Fibroblast of lung (primary cell): Measurements from ENCODE around the gene ELMOD1. TPM values are rescaled to one million over a fixed set of nuclear protein-coding genes. Genes with fewer than 3 reads are reported as not detected.

ENCODE experiments used
- DNase-seq, 2 donors: peaks; one replicate each; pipeline versions ENCODE4 v3.0.0 to v3.0.0-alpha.2; 2010; ENCODE audit warnings: low read depth in 2 of 2
- H2AFZ ChIP-seq: 2 replicates; pipeline ENCODE4 v1.5.1; 2012; ENCODE audit warnings: low read length, control low read depth, inconsistent platforms
- H3K27ac ChIP-seq: 2 replicates; pipeline ENCODE4 v1.5.1; 2011; ENCODE audit warnings: low read length, control low read depth; ENCODE audit not compliant: insufficient read depth
- H3K27me3 ChIP-seq: 2 replicates; pipeline ENCODE4 v1.5.1; 2011; ENCODE audit warnings: mild to moderate bottlenecking, low read length; ENCODE audit not compliant: control insufficient read depth, insufficient read depth
- H3K36me3 ChIP-seq: 2 replicates; pipeline ENCODE4 v1.5.1; 2011; ENCODE audit warnings: low read length; ENCODE audit not compliant: control insufficient read depth, insufficient read depth
- H3K4me1 ChIP-seq: 2 replicates; pipeline ENCODE4 v1.5.1; 2011; ENCODE audit warnings: low read length; ENCODE audit not compliant: control insufficient read depth, insufficient read depth; ENCODE audit errors: extremely low read depth
- H3K4me2 ChIP-seq: 2 replicates; pipeline ENCODE4 v1.5.1; 2011; ENCODE audit warnings: low read length, control low read depth; ENCODE audit not compliant: insufficient read depth; ENCODE audit errors: extremely low read depth
- H3K4me3 ChIP-seq, 4 experiments: fragments of 200-600 bp in 1 of 4; sonication (generic) in 1 of 4; replicated peaks in 1 of 4; 2 replicates each; pipeline ENCODE4 v1.5.1; 2011 to 2016; ENCODE audit warnings: low read length in 4 of 4, low read depth in 3 of 4, mild to moderate bottlenecking in 3 of 4, control low read depth in 2 of 4, inconsistent platforms in 1 of 4, mixed read lengths in 1 of 4; ENCODE audit not compliant: insufficient read depth in 1 of 4; ENCODE audit errors: control extremely low read depth in 1 of 4
- H3K79me2 ChIP-seq: 2 replicates; pipeline ENCODE4 v1.5.1; 2012; ENCODE audit warnings: mild to moderate bottlenecking, low read length, inconsistent platforms; ENCODE audit not compliant: control insufficient read depth, insufficient read depth
- H3K9ac ChIP-seq: 2 replicates; pipeline ENCODE4 v1.5.1; 2011; ENCODE audit warnings: mild to moderate bottlenecking, low read length, control low read depth; ENCODE audit not compliant: insufficient read depth
- H3K9me3 ChIP-seq: 2 replicates; pipeline ENCODE4 v1.5.1; 2012; ENCODE audit warnings: low read depth, low read length; ENCODE audit not compliant: control insufficient read depth, insufficient read depth
- H4K20me1 ChIP-seq: 2 replicates; pipeline ENCODE4 v1.5.1; 2011; ENCODE audit warnings: low read length; ENCODE audit not compliant: control insufficient read depth, insufficient read depth; ENCODE audit errors: extremely low read depth
- CTCF ChIP-seq, 2 donors: IDR thresholded peaks in 1 of 2; conservative IDR thresholded peaks in 1 of 2; 1 replicate in 1 of 2; 2 replicates in 1 of 2; pipeline ENCODE4 v1.5.1; 2011 to 2012; ENCODE audit warnings: low read length in 2 of 2, control low read depth in 1 of 2, inconsistent platforms in 1 of 2, low read depth in 1 of 2, mild to moderate bottlenecking in 1 of 2
- EZH2 ChIP-seq: IDR thresholded peaks from 2 replicates; pipeline ENCODE4 v1.5.1; 2012; ENCODE audit warnings: low read length, control low read depth, mild to moderate bottlenecking; ENCODE audit errors: missing control alignments
- polyA plus RNA-seq, 2 donors: library from polyadenylated mRNA; depleted of rRNA in 1 of 2; stranded (reverse) in 1 of 2; unstranded in 1 of 2; fragments of >200 nt; gene quantifications; 2 replicates each; pipeline ENCODE4 v1.2.1, GENCODE V29; 2011 to 2012; ENCODE audit warnings: missing spikeins in 1 of 2
- total RNA-seq: library from RNA; depleted of rRNA; stranded (reverse); fragments of >200 nt; gene quantifications from 2 replicates; pipeline ENCODE4 v1.2.1, GENCODE V29; 2014

The ELMOD1 gene
- total and polyA plus RNA-seq, 2 donors (not counting 1 experiment from before 2014, with no cell fraction given), result 0.17 to 0.91 TPM

DNA sequence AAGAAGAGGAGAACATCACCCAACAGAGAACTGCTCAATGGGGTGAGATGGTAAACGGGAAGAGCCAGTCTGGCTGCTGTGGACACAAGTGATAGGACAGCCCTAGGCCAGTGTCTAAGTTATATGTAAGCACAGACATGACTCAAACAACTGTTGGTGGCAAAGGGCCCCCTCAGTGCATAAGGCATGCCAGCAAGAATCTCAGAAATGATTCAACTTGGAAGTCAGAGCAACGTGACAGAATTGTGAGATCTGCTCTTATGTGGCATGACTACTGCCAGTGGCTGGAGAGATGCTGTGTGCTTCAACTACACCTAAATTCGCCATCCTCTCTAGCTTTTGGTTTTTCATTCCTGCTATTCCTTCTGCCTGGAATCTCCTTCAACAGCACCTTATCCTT is 113.5 kb downstream of the ELMOD1 start:
- TF ChIP-seq CTCF (conservative IDR thresholded peaks at IDR 0.05 in 1 of 2, IDR thresholded peaks at IDR 0.05 in 1 of 2; ENCODE audit: low read depth in 1 of 2, low read length in 2 of 2) (no peak), EZH2 (no peak)
- no peak overlapping the region for H3K9ac ChIP-seq
- H3K4me3 ChIP-seq, result no peak overlapping the region

GRCh38 chr11:107705027-107705426 is 114.1 kb downstream of the ELMOD1 start:
- no peaks in the 10 kb centered on the region for H3K79me2 ChIP-seq
- H3K27ac ChIP-seq, result no peak overlapping the region
- no peak for TF ChIP-seq CTCF (conservative IDR thresholded peaks at IDR 0.05 in 1 of 2, IDR thresholded peaks at IDR 0.05 in 1 of 2; ENCODE audit: low read depth in 1 of 2, low read length in 2 of 2)
- TF ChIP-seq EZH2, result no peak
- no peak overlapping the region for H2AFZ ChIP-seq
- no peaks in the 10 kb centered on the region for H4K20me1 ChIP-seq
- no peak overlapping the region for H3K9ac ChIP-seq
- no peak overlapping the region for H3K4me2 ChIP-seq
- no peaks in the 10 kb centered on the region for H3K9me3 ChIP-seq
- H3K4me3 ChIP-seq, result no peak overlapping the region
- no peaks in the 10 kb centered on the region for H3K4me1 ChIP-seq
- no peaks in the 10 kb centered on the region for H3K27me3 ChIP-seq
- no peaks in the 10 kb centered on the region for H3K36me3 ChIP-seq
- DNase-seq, result peak; percentile 82 to 97

More for the DNA sequence above, 113.5 kb downstream of the ELMOD1 start:
- Histone ChIP-seq H3K4me1 (no peaks in the 10 kb centered on the region), H3K27ac (no peak overlapping the region), H3K79me2 (no peaks in the 10 kb centered on the region), H2AFZ (no peak overlapping the region), H3K4me2 (no peak overlapping the region), H3K36me3 (no peaks in the 10 kb centered on the region), H4K20me1 (no peaks in the 10 kb centered on the region), H3K9me3 (no peaks in the 10 kb centered on the region), H3K27me3 (no peaks in the 10 kb centered on the region)
- DNase-seq, result peak in 1 of 2 donors; percentile 75

DNA sequence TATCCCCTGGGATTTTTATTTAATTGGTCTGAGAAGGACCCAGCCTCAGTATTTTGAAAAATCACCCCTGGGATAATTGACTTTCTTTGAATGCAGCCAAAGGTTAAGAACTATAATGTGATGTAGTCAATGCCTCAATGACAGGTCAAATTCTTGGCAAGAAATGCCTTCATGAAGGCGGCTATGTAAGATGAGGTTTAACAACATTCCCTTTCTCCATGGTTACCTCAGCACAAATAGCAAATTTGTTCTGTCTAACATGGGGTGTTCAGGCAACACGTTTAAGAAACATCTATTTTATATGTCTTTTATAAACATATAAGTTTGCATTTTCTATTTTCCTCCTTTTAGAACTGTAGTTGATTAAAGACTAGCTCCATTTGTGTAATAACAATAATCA is 115.6 kb downstream of the ELMOD1 start:
- no peak overlapping the region for H2AFZ ChIP-seq
- TF ChIP-seq EZH2 (no peak), CTCF (conservative IDR thresholded peaks at IDR 0.05 in 1 of 2, IDR thresholded peaks at IDR 0.05 in 1 of 2; ENCODE audit: low read depth in 1 of 2, low read length in 2 of 2) (no peak)
- H3K4me2 ChIP-seq, result no peak overlapping the region
- no peak overlapping the region for H3K27ac ChIP-seq
- no peak overlapping the region for H3K4me3 ChIP-seq
- H3K9me3 ChIP-seq, result no peaks in the 10 kb centered on the region
- no peaks in the 10 kb centered on the region for H3K27me3 ChIP-seq
- no peaks in the 10 kb centered on the region for H4K20me1 ChIP-seq
- H3K79me2 ChIP-seq, result no peaks in the 10 kb centered on the region
- no peak overlapping the region for H3K9ac ChIP-seq
- no peaks in the 10 kb centered on the region for H3K4me1 ChIP-seq
- no peaks in the 10 kb centered on the region for H3K36me3 ChIP-seq
- DNase-seq, result peak in 1 of 2 donors; percentile 59
